GM12878 (cell line): Measurements from ENCODE around the gene SFXN5. TPM values are rescaled to one million over a fixed set of nuclear protein-coding genes. Genes with fewer than 3 reads are reported as not detected.
A peak's percentile ranks its signal among the peaks of the same experiment; 100 is the strongest.

Experiments used
- CREB1 ChIP-seq: IDR thresholded peaks from 2 replicates; pipeline ENCODE4 v1.6.1; 2012; ENCODE audit warnings: low read depth, mild to moderate bottlenecking, inconsistent platforms
- DPF2 ChIP-seq: fragments of 450-650 bp; IDR thresholded peaks from 2 replicates; pipeline ENCODE4 v1.6.1; 2017; ENCODE audit warnings: mild to moderate bottlenecking
- EED ChIP-seq: sonication (generic); IDR thresholded peaks from 2 replicates; pipeline ENCODE4 v1.6.1; 2016; ENCODE audit warnings: antibody characterized with exemption, low read depth
- ETV6 ChIP-seq, 2 experiments: fragments of 450-650 bp in 1 of 2; IDR thresholded peaks in 1 of 2; conservative IDR thresholded peaks in 1 of 2; 2 replicates each; pipeline ENCODE4 v1.6.1; 2014; ENCODE audit warnings: antibody characterized with exemption in 1 of 2, borderline replicate concordance in 1 of 2, low read depth in 1 of 2, mild to moderate bottlenecking in 1 of 2, moderate library complexity in 1 of 2
- FOS ChIP-seq: IDR thresholded peaks from 3 replicates; pipeline ENCODE4 v1.6.1; 2011; ENCODE audit warnings: borderline replicate concordance; ENCODE audit not compliant: insufficient read length; ENCODE audit errors: extremely low read depth
- KDM1A ChIP-seq: fragments of 200-600 bp; sonication (generic); IDR thresholded peaks from 2 replicates; pipeline ENCODE4 v1.6.1; 2016; ENCODE audit warnings: borderline replicate concordance
- KLF5 ChIP-seq: fragments of 450-650 bp; IDR thresholded peaks from 2 replicates; pipeline ENCODE4 v1.6.1; 2014; ENCODE audit warnings: mild to moderate bottlenecking; ENCODE audit not compliant: partially characterized antibody
- MAX ChIP-seq: IDR thresholded peaks from 2 replicates; pipeline ENCODE4 v1.6.1; 2012; ENCODE audit warnings: low read depth, low read length, improper control_type of control experiment
- MYB ChIP-seq: fragments of 150-350 bp; IDR thresholded peaks from 2 replicates; pipeline ENCODE4 v1.6.1; 2014; ENCODE audit warnings: mild to moderate bottlenecking, low read depth, low read length, borderline replicate concordance
- NKRF ChIP-seq: fragments of 450-650 bp; conservative IDR thresholded peaks from 2 replicates; pipeline ENCODE4 v1.6.1; 2017; ENCODE audit warnings: mild to moderate bottlenecking, moderate library complexity
- PML ChIP-seq: IDR thresholded peaks from 2 replicates; pipeline ENCODE4 v1.6.1; 2012; ENCODE audit warnings: low read length, inconsistent platforms
- RUNX3 ChIP-seq: IDR thresholded peaks from 2 replicates; pipeline ENCODE4 v1.6.1; 2012; ENCODE audit warnings: low read length, inconsistent platforms
- SIX5 ChIP-seq: IDR thresholded peaks from 2 replicates; pipeline ENCODE4 v1.6.1; 2011; ENCODE audit warnings: mild to moderate bottlenecking, low read depth, low read length, moderate library complexity; ENCODE audit not compliant: severe bottlenecking
- SMAD1 ChIP-seq: fragments of 450-650 bp; IDR thresholded peaks from 2 replicates; pipeline ENCODE4 v1.6.1; 2018; ENCODE audit warnings: mild to moderate bottlenecking, low read depth; ENCODE audit not compliant: partially characterized antibody
- SMAD5 ChIP-seq: IDR thresholded peaks from 2 replicates; pipeline ENCODE4 v1.6.1; 2016; ENCODE audit warnings: antibody characterized with exemption, low read depth
- polyA plus RNA-seq, 11 experiments: library from polyadenylated mRNA; depleted of rRNA in 4 of 11; unstranded in 6 of 11; stranded (reverse) in 5 of 11; fragments of >200 nt; fragmentation: Nextera tagmentation in 4 of 11; fragmentation: Illumina TruSeq in 1 of 11; extraction: Ambion mirVana in 4 of 11; extraction: Trizol in 1 of 11; gene quantifications; 1 replicate in 1 of 11; 2 replicates in 10 of 11; pipeline versions ENCODE4 v1.2.1 to v1.2.3, GENCODE V29; 2011 to 2016; ENCODE audit warnings: inconsistent platforms in 2 of 11, missing spikeins in 2 of 11, low read depth in 1 of 11
- total RNA-seq, 4 experiments: library from RNA; depleted of rRNA in 3 of 4; stranded (reverse); fragments of >200 nt in 3 of 4; fragmentation: Illumina TruSeq in 1 of 4; extraction: Trizol in 1 of 4; gene quantifications; 2 replicates each; pipeline versions ENCODE4 v1.2.1 to v1.2.3, GENCODE V29; 2013 to 2021

SFXN5 gene
- total and polyA plus RNA-seq, 10 of the 15 experiments (the other 5 are each of a cell fraction or from before 2014, with no cell fraction given) = 3.3 to 15.9 (median 11.2) TPM

GRCh38 chr2:72915907-72916742 is 155.4 kb downstream of the SFXN5 start (continued):
- TF ChIP-seq FOS = no peak
- no peak for TF ChIP-seq PML
- peak; percentile 20; the same call in 1 of the 2 replicates for TF ChIP-seq RUNX3
- TF ChIP-seq CREB1 = no peak
- TF ChIP-seq EED = no peak
- no peak for TF ChIP-seq ETV6 (conservative IDR thresholded peaks at IDR 0.05 in 1 of 2, IDR thresholded peaks at IDR 0.05 in 1 of 2; ENCODE audit: borderline replicate concordance in 1 of 2, low read depth in 1 of 2)
- no peak for TF ChIP-seq MAX
- TF ChIP-seq KLF5 = peak; percentile 42
- TF ChIP-seq NKRF = peak; percentile 24; the same call in 1 of the 2 replicates
- peak; percentile 89 for TF ChIP-seq DPF2
- TF ChIP-seq SMAD1 = no peak
- TF ChIP-seq MYB = no peak
- TF ChIP-seq KDM1A = no peak
- TF ChIP-seq SIX5 = no peak
- TF ChIP-seq SMAD5 = no peak
